Lower lobe of right lung (tissue), 2 donors: ENCODE results near the gene FAM200A. TPM values are rescaled to one million over a fixed set of nuclear protein-coding genes. Genes with fewer than 3 reads are reported as not detected.
A peak's percentile ranks its signal among the peaks of the same experiment; 100 is the strongest.
"Not testable (repeated sequence)": the region's sequence is repeated elsewhere in the genome, so short reads cannot be mapped to it uniquely, and the experiment has no call there.

Experiments
- ATAC-seq, 2 donors: fragments of 200-7000 bp; cut with Tn5 transposase; one replicate each; pipeline ENCODE4 v1.9.1; 2020 to 2022; ENCODE audit warnings: mild to moderate bottlenecking in 2 of 2, moderate library complexity in 2 of 2
- DNase-seq: peaks from one replicate; pipeline ENCODE4 v3.0.0-alpha.2; 2020
- H3K27ac ChIP-seq: fragments of 200-600 bp; one replicate; pipeline ENCODE4 v1.8.0; 2022
- H3K27me3 ChIP-seq: fragments of 200-600 bp; one replicate; pipeline ENCODE4 v1.8.0; 2022; ENCODE audit warnings: low read depth
- H3K36me3 ChIP-seq: fragments of 200-600 bp; one replicate; pipeline ENCODE4 v1.8.0; 2022; ENCODE audit warnings: mild to moderate bottlenecking
- H3K4me1 ChIP-seq: fragments of 200-600 bp; one replicate; pipeline ENCODE4 v1.8.0; 2022
- H3K4me3 ChIP-seq: fragments of 200-600 bp; one replicate; pipeline ENCODE4 v1.8.0; 2022; ENCODE audit warnings: mild to moderate bottlenecking
- H3K9me3 ChIP-seq: fragments of 200-600 bp; one replicate; pipeline ENCODE4 v1.8.0; 2022
- CTCF ChIP-seq: fragments of 200-600 bp; IDR thresholded peaks from one replicate; pipeline ENCODE4 v1.8.0; 2022; ENCODE audit warnings: antibody characterized with exemption, mild to moderate bottlenecking
- intact Hi-C: fragments of 100-400 bp; cut with DNase I; formaldehyde crosslinking; loops from one replicate; pipeline ENCODE4 v1.11.0; 2022
- total RNA-seq: library from RNA; stranded (reverse); fragmentation: NEBNext Ultra II Directional; extraction: Animal tissue kit (Norgen Biotek cat#: 25700); gene quantifications from one replicate; pipeline ENCODE4 v1.2.1, GENCODE V29; 2021
- donor health status: DM: no; HTN: yes; CAD: no; lungs with severe emphysema.

FAM200A gene
- total RNA-seq, 1 donor from 2014 or later = 6.7 TPM

GRCh38 chr7:99573257-99573656, 21.3 kb upstream of the FAM200A start:
- ATAC-seq (no peak), DNase-seq (no peak)
- H3K4me3 ChIP-seq = no peak overlapping the region
- no peak overlapping the region for H3K27ac ChIP-seq
- H3K4me1 ChIP-seq = peaks cover 8% of the 10 kb centered on the region
- intact Hi-C loops = no loop called here
- no peaks in the 10 kb centered on the region for H3K27me3 ChIP-seq
- no peaks in the 10 kb centered on the region for H3K9me3 ChIP-seq
- TF ChIP-seq CTCF = no peak
- peaks cover 55% of the 10 kb centered on the region for H3K36me3 ChIP-seq

- peaks cover 67% of the 10 kb centered on the region for H3K36me3 ChIP-seq
- no peaks in the 10 kb centered on the region for H3K27me3 ChIP-seq
- ATAC-seq (no peak), DNase-seq (no peak)
- peaks cover 8% of the 10 kb centered on the region for H3K4me1 ChIP-seq
- intact Hi-C loops = no loop called here
- no peak overlapping the region for H3K4me3 ChIP-seq
- H3K27ac ChIP-seq = peak overlapping the region; percentile 51
- TF ChIP-seq CTCF = no peak
- H3K9me3 ChIP-seq = no peaks in the 10 kb centered on the region
Observed at GRCh38 chr7:99571768-99572167, 19.9 kb upstream of the FAM200A start.

- DNase-seq, H3K9me3 ChIP-seq, ATAC-seq, intact Hi-C loops, H3K27ac ChIP-seq, H3K4me3 ChIP-seq, H3K4me1 ChIP-seq, H3K27me3 ChIP-seq: not testable (repeated sequence)
- H3K36me3 ChIP-seq = peaks cover 97% of the 10 kb centered on the region
Observed at GRCh38 chr7:99568770-99569169, 16.9 kb upstream of the FAM200A start.

- Histone ChIP-seq H3K4me3 (no peak overlapping the region), H3K9me3 (no peaks in the 10 kb centered on the region), H3K27me3 (no peaks in the 10 kb centered on the region), H3K27ac (no peak overlapping the region), H3K36me3 (peaks cover 81% of the 10 kb centered on the region), H3K4me1 (peaks cover 26% of the 10 kb centered on the region)
- intact Hi-C loops = no loop called here
- no peak for TF ChIP-seq CTCF
- DNase-seq (no peak), ATAC-seq (no peak)
Observed at GRCh38 chr7:99563650-99564049, 11.7 kb upstream of the FAM200A start.

GRCh38 chr7:99562832-99563231, 10.9 kb upstream of the FAM200A start:
- TF ChIP-seq CTCF = no peak
- Histone ChIP-seq H3K27me3 (no peaks in the 10 kb centered on the region), H3K36me3 (peaks cover 74% of the 10 kb centered on the region), H3K9me3 (no peaks in the 10 kb centered on the region), H3K4me1 (peaks cover 26% of the 10 kb centered on the region), H3K27ac (no peak overlapping the region), H3K4me3 (no peak overlapping the region)
- DNase-seq (no peak), ATAC-seq (no peak)
- intact Hi-C loops = no loop called here

GRCh38 chr7:99562114-99562784, 10.3 kb upstream of the FAM200A start:
- H3K4me1 ChIP-seq = peaks cover 31% of the 10 kb centered on the region
- no peak overlapping the region for H3K27ac ChIP-seq
- H3K9me3 ChIP-seq = no peaks in the 10 kb centered on the region
- intact Hi-C loops = no loop called here
- peaks cover 71% of the 10 kb centered on the region for H3K36me3 ChIP-seq
- ATAC-seq (no peak), DNase-seq (no peak)
- no peaks in the 10 kb centered on the region for H3K27me3 ChIP-seq
- no peak for TF ChIP-seq CTCF
- no peak overlapping the region for H3K4me3 ChIP-seq
